ENCODE results near the gene ATG16L2.

Gene ATG16L2

GRCh38 chr11:72814286-72815109, at the start of gene ATG16L2:
ATG16L2 (plus strand) TSS chr11:72814411; CDS start chr11:72814446, 35 bp downstream.
- no peak for DNase-seq (ENCODE audit: low read depth in 2 of 2)

- DNase-seq (ENCODE audit: low read depth in 2 of 2) = no peak
Measured at GRCh38 chr11:72764503-72764902, 49.7 kb upstream of the ATG16L2 start.

- DNase-seq (ENCODE audit: low read depth in 2 of 2) = no peak
Measured at GRCh38 chr11:72766152-72766902, 47.9 kb upstream of the ATG16L2 start.

GRCh38 chr11:72767203-72768062, 46.8 kb upstream of the ATG16L2 start:
- no peak for DNase-seq (ENCODE audit: low read depth in 2 of 2)

- no peak for DNase-seq (ENCODE audit: low read depth in 2 of 2)
Measured at GRCh38 chr11:72768581-72768980, 45.6 kb upstream of the ATG16L2 start.

DNA sequence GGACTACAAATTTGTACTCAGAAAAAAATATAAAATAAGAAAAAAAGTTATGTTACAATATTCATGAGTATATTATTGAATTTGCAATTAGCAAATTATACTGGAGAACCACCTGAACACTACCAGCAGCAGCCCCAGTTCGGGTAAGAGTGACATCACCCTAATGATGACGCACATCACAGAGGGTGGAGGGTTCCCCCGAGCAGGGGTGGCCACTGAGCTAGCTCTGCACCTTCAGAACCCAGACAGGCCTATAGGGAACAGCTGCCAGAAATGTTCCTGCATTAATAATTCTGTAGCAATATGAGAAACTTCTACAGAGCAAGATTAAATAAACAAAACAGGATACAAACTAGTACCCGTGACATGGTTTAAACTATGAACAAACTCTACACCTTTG, 44.5 kb upstream of the ATG16L2 start:
- no peak for DNase-seq (ENCODE audit: low read depth in 2 of 2)

DNA sequence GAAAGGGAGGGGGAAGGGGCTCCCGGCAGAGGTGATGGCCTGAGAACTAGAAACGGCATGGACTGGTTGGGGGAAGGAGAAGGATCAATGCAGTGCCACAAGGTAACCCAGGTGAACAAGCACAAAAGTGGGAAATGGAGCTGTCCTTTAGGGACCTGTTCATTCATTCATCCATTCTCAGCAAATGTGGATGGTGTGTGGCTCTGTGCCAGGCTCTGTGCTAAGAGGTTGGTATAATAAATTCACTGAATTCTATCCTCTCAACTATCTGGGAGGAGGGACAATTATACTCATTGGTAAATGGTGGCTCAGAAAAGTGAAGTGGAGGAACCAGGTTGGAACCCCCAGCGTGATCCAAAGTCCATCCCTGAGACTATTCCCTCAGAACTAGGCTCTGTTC, 43.4 kb upstream of the ATG16L2 start:
- DNase-seq (ENCODE audit: low read depth in 2 of 2) = no peak

GRCh38 chr11:72771507-72771906, 42.7 kb upstream of the ATG16L2 start:
- no peak for DNase-seq (ENCODE audit: low read depth in 2 of 2)

- no peak for DNase-seq (ENCODE audit: low read depth in 2 of 2)
Measured at GRCh38 chr11:72772059-72772458, 42.2 kb upstream of the ATG16L2 start.

DNA sequence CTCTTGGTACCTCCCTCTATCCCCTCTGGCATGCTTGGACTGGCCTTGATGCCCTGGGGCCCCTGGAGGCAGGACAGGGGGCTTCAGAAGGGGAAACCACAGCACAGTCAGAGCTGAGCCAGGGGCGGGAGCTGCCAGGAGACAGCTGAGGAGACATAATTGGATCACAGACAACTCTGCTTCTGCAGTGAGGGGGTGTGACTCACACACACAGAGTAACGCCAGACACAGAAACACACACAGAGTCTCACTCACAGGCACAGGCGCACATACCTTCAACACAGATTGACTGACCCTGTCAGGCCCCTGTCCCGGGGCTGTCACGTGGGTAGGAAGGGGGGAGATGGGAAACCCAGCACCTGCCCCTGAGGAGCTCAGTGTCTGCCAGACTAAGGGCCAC, 40.9 kb upstream of the ATG16L2 start:
- DNase-seq (ENCODE audit: low read depth in 2 of 2) = peak in 1 of 2 experiments; percentile 70

DNA sequence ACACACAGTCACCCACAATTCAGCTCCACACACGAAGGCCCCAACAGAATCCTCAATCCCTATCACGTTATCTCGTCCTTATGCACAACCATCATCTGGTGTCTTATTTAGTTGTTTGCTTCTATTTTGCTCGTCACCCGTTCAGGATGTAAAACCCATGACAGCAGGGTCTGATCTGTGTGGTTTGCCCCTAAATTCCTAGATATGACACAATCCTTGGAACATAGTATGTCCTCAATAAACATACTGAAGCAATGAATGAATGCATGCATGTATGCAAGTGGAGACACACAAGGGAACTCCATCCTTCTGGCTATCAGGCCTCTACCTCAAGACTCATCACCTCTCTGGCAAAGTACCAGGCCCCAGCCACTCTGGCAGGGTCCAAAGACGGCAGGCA, 40.5 kb upstream of the ATG16L2 start:
- DNase-seq (ENCODE audit: low read depth in 2 of 2) = no peak

- DNase-seq (ENCODE audit: low read depth in 2 of 2) = no peak
Measured at GRCh38 chr11:72774499-72774898, 39.7 kb upstream of the ATG16L2 start.

GRCh38 chr11:72775288-72776110, 38.7 kb upstream of the ATG16L2 start:
- no peak for DNase-seq (ENCODE audit: low read depth in 2 of 2)

DNA sequence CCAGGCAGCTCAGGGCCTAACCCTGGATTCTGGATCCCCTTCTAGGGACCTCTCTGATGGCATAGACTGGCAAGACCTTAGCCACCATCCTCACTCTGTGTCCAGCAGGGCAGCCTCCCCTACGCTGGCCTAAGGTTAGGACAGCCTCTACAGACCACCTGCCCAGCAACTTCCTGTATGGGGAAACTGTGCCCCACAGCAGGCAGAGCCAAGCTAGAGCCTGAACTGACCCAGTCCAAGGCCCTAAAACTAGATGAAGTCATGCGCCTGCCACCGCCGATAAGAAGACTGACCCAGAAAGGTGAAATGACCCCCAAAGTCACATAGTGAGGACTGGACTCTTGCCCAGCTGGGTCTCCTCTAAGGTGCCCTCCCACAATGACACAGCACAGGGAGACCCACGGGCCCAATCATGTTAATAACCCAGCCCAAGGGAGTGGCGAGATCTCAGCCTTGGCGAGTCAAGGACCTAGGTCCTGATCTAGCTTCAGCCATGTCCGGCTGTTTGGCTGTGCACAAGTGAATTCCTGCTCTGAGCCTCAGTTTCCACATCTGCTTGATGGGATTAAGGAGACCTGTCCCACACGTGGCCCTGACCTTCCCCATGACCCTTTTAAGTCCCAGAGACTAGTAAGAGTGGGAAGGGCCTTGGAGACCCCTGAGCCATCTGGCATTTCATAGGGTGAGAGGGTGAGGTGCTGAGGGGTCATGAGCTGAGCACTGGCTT, 37.9 kb upstream of the ATG16L2 start:
- no peak for DNase-seq (ENCODE audit: low read depth in 2 of 2)

DNA sequence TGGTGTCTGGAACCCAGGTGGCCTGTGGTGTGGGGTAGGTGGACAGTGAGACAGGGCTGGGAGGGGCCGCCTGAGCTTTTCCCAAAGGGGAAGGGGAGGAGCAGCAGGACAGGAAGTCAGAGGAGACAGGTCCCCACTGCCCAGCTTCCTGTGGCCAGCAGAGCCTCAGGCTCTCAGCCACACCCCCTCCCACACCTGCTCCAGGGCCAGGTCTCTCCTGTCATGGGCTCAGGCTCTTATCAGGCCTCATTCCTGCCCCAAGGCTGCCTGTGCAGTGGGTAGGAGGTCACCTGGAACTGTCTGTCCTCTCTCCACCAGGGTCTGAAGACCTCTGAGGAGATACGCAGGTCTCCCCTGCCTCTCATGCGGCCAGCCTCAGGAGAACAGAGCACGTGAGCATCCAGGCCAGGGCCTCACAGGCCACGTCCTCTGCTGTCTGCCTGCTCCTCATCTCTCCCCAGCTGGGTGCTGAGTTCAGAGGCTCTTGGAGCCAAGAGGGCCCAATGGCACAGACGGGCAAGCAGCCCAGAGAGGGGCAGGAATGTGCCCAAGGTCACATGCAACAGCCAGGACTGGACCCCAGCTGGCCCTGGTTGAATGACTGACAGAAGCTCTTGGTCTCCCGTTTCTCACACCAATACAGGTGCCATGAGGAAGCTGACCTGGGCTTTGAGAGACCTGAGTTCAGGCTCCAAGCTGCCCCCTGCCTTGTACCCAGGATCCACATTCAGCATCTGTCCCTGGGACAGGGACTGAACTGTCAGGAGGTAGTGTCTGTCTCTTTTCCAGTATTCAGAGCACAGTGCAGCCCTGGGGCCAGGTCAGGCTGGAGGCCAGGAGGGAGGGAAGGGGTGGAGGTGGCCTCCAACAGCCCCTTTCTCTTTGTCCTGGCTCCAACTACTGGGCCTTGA, 37.1 kb upstream of the ATG16L2 start:
- no peak for DNase-seq (ENCODE audit: low read depth in 2 of 2)

- no peak for DNase-seq (ENCODE audit: low read depth in 2 of 2)
Measured at GRCh38 chr11:72777755-72778278, 36.4 kb upstream of the ATG16L2 start.

- DNase-seq (ENCODE audit: low read depth in 2 of 2) = no peak
Measured at GRCh38 chr11:72778535-72779494, 35.4 kb upstream of the ATG16L2 start.

GRCh38 chr11:72779495-72780128, 34.6 kb upstream of the ATG16L2 start:
- no peak for DNase-seq (ENCODE audit: low read depth in 2 of 2)

Measured in fibroblast of skin of left biceps (primary cell).